B cell (primary cell): Measurements from ENCODE around the gene PTCHD4. TPM values are rescaled to one million over a fixed set of nuclear protein-coding genes. Genes with fewer than 3 reads are reported as not detected.

Source experiments
- ATAC-seq: fragments of 200-7000 bp; cut with Tn5 transposase; one replicate; pipeline ENCODE4 v1.10.0; 2021; ENCODE audit warnings: low read depth, mild to moderate bottlenecking, moderate number of reproducible peaks, moderate library complexity
- CTCF ChIA-PET: fragments of 350-600 bp; sonication (Branson Sonifier 250); formaldehyde crosslinking; loops from one replicate; lab custom pipeline; 2021; ENCODE audit warnings: antibody characterized with exemption, inconsistent platforms; lab: Charles Lee
- POLR2A ChIA-PET: fragments of 350-600 bp; sonication (Branson Sonifier 250); formaldehyde crosslinking; loops from one replicate; lab custom pipeline; 2021; ENCODE audit warnings: antibody characterized with exemption; lab: Charles Lee
- DNase-seq: peaks from one replicate; pipeline ENCODE4 v3.0.0; 2013
- H2AFZ ChIP-seq: 2 replicates; pipeline ENCODE4 v1.6.1; 2012; ENCODE audit warnings: mild to moderate bottlenecking, low read depth, low read length; ENCODE audit not compliant: insufficient read depth, poor library complexity, severe bottlenecking
- H3K27ac ChIP-seq, 2 donors: 1 replicate in 1 of 2; 2 replicates in 1 of 2; pipeline ENCODE4 v1.5.1; 2012 to 2013; ENCODE audit warnings: low read length in 2 of 2, mild to moderate bottlenecking in 2 of 2, moderate library complexity in 1 of 2
- H3K27me3 ChIP-seq, 4 experiments: fragments of 200-600 bp in 1 of 4; sonication (generic) in 1 of 4; replicated peaks in 1 of 4; 1 replicate in 2 of 4; 2 replicates in 2 of 4; pipeline versions ENCODE4 v1.6.1 to v1.7.0; 2013 to 2016; ENCODE audit warnings: low read length in 3 of 4, mild to moderate bottlenecking in 2 of 4, mixed read lengths in 1 of 4, moderate library complexity in 1 of 4; ENCODE audit not compliant: insufficient read depth in 4 of 4, control insufficient read depth in 3 of 4; ENCODE audit errors: control extremely low read depth in 1 of 4
- H3K36me3 ChIP-seq, 2 experiments: replicated peaks in 1 of 2; 1 replicate in 1 of 2; 2 replicates in 1 of 2; pipeline versions ENCODE4 v1.6.1 to v1.7.1; 2013; ENCODE audit warnings: low read length in 1 of 2; ENCODE audit not compliant: insufficient read depth in 2 of 2, control insufficient read depth in 1 of 2; ENCODE audit errors: control extremely low read depth in 1 of 2, extremely low read depth in 1 of 2
- H3K4me1 ChIP-seq, 2 donors: fragments of 200-600 bp in 1 of 2; sonication (generic) in 1 of 2; 1 replicate in 1 of 2; 2 replicates in 1 of 2; pipeline versions ENCODE4 v1.5.1 to v1.6.1; 2013 to 2017; ENCODE audit warnings: low read length in 2 of 2; ENCODE audit not compliant: control insufficient read depth in 2 of 2, insufficient read depth in 2 of 2
- H3K4me2 ChIP-seq: replicated peaks from 2 replicates; pipeline ENCODE3; 2012; ENCODE audit warnings: mild to moderate bottlenecking, low read depth, low read length; ENCODE audit not compliant: poor library complexity, severe bottlenecking
- H3K4me3 ChIP-seq, 5 experiments: fragments of 200-600 bp in 1 of 5; sonication (generic) in 1 of 5; 1 replicate in 3 of 5; 2 replicates in 2 of 5; pipeline versions ENCODE4 v1.5.1 to v1.7.0; 2011 to 2016; ENCODE audit warnings: low read length in 4 of 5, mild to moderate bottlenecking in 4 of 5, low read depth in 2 of 5, control low read depth in 1 of 5, moderate library complexity in 1 of 5; ENCODE audit not compliant: insufficient read depth in 1 of 5; ENCODE audit errors: control extremely low read depth in 1 of 5, extremely low read depth in 1 of 5
- H3K79me2 ChIP-seq: fragments of 200-600 bp; sonication (generic); one replicate; pipeline ENCODE4 v1.6.0; 2016; ENCODE audit warnings: low read length; ENCODE audit not compliant: control insufficient read depth, insufficient read depth
- H3K9ac ChIP-seq: fragments of 200-600 bp; sonication (generic); 2 replicates; pipeline ENCODE4 v1.6.1; 2017; ENCODE audit warnings: mild to moderate bottlenecking, low read length, moderate library complexity
- H3K9me3 ChIP-seq, 3 donors: one replicate each; pipeline versions ENCODE4 v1.6.1 to v1.7.1; 2013; ENCODE audit warnings: low read length in 2 of 3; ENCODE audit not compliant: control insufficient read depth in 2 of 3, insufficient read depth in 1 of 3; ENCODE audit errors: control extremely low read depth in 1 of 3
- H4K20me1 ChIP-seq: 2 replicates; pipeline ENCODE4 v1.6.0; 2012; ENCODE audit warnings: mild to moderate bottlenecking, low read length; ENCODE audit not compliant: insufficient read depth, control insufficient read depth, poor library complexity, severe bottlenecking
- H3K27ac Mint-ChIP-seq: one replicate; pipeline ENCODE4 v1.8.0; 2021; ENCODE audit warnings: mixed read lengths
- H3K27me3 Mint-ChIP-seq: one replicate; pipeline ENCODE4 v1.8.0; 2021; ENCODE audit warnings: mixed read lengths
- H3K4me1 Mint-ChIP-seq: one replicate; pipeline ENCODE4 v1.8.0; 2021; ENCODE audit warnings: mixed read lengths
- H3K4me3 Mint-ChIP-seq: one replicate; pipeline ENCODE4 v1.8.0; 2021; ENCODE audit warnings: mixed read lengths
- H3K9me3 Mint-ChIP-seq: one replicate; pipeline ENCODE4 v1.8.0; 2022; ENCODE audit warnings: mixed read lengths; ENCODE audit not compliant: insufficient read depth
- EZH2 ChIP-seq: IDR thresholded peaks from 2 replicates; pipeline ENCODE4 v1.6.1; 2012; ENCODE audit warnings: borderline replicate concordance, low read depth, mild to moderate bottlenecking, moderate library complexity, low read length; ENCODE audit not compliant: insufficient read depth, poor library complexity, severe bottlenecking
- WGBS: methylation state at CpG from one replicate; pipeline ENCODE4 v1.1.5; 2013; ENCODE audit warnings: missing lambda C conversion rate; ENCODE audit not compliant: insufficient coverage; 5-methylcytosine and 5-hydroxymethylcytosine counted together
- intact Hi-C: fragments of 100-400 bp; cut with micrococcal nuclease; formaldehyde crosslinking; loops from one replicate; pipeline ENCODE4 v1.10.0; 2022
- polyA plus RNA-seq: library from polyadenylated mRNA; depleted of rRNA; stranded (reverse); fragments of >200 nt; gene quantifications from 2 replicates; pipeline ENCODE4 v1.2.3, GENCODE V29; 2012
- total RNA-seq, 2 donors: library from RNA; stranded (reverse); fragments of 120-200 nt in 1 of 2; gene quantifications; 1 replicate in 1 of 2; 2 replicates in 1 of 2; pipeline versions ENCODE4 v1.2.3 to v1.2.4, GENCODE V29; 2013 to 2022
- TF ChIP-seq, protein P1 (sequence below): fragments of 200-600 bp; IDR thresholded peaks from one replicate; pipeline ENCODE4 v1.8.0; 2022; ENCODE audit warnings: antibody characterized with exemption, mild to moderate bottlenecking

The PTCHD4 gene
- total and polyA plus RNA-seq, 2 donors (not counting 1 experiment from before 2014, with no cell fraction given), result not detected

GRCh38 chr6:48087448-48087847, 23.5 kb downstream of the PTCHD4 start:
- Histone ChIP-seq H3K9me3 (peaks cover 0 to 4% (median 0%) of the 10 kb centered on the region in 3 donors), H3K4me3 (no peak overlapping the region), H3K36me3 (no peaks in the 10 kb centered on the region), H3K9ac (no peak overlapping the region), H3K79me2 (no peaks in the 10 kb centered on the region), H3K27me3 (no peaks in the 10 kb centered on the region), H4K20me1 (no peaks in the 10 kb centered on the region), H3K27ac (no peak overlapping the region), H3K4me2 (no peak overlapping the region), H3K4me1 (no peaks in the 10 kb centered on the region), H2AFZ (no peak overlapping the region)
- Mint-ChIP-seq H3K4me1 (no peaks in the 10 kb centered on the region), H3K27me3 (no peaks in the 10 kb centered on the region), H3K9me3 (no peaks in the 10 kb centered on the region), H3K4me3 (no peak overlapping the region), H3K27ac (no peak overlapping the region)
- no peak for DNase-seq
- no peak for ATAC-seq
- intact Hi-C loops, result no loop called here
- POLR2A ChIA-PET, result no interaction called here
- TF ChIP-seq, protein P1, sequence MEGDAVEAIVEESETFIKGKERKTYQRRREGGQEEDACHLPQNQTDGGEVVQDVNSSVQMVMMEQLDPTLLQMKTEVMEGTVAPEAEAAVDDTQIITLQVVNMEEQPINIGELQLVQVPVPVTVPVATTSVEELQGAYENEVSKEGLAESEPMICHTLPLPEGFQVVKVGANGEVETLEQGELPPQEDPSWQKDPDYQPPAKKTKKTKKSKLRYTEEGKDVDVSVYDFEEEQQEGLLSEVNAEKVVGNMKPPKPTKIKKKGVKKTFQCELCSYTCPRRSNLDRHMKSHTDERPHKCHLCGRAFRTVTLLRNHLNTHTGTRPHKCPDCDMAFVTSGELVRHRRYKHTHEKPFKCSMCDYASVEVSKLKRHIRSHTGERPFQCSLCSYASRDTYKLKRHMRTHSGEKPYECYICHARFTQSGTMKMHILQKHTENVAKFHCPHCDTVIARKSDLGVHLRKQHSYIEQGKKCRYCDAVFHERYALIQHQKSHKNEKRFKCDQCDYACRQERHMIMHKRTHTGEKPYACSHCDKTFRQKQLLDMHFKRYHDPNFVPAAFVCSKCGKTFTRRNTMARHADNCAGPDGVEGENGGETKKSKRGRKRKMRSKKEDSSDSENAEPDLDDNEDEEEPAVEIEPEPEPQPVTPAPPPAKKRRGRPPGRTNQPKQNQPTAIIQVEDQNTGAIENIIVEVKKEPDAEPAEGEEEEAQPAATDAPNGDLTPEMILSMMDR, result no peak
- TF ChIP-seq EZH2, result no peak
- no CpG with 5 or more reads among the region's 1 CpG for WGBS
- CTCF ChIA-PET, result no interaction called here

GRCh38 chr6:48086187-48086586, 24.8 kb downstream of the PTCHD4 start:
- Histone ChIP-seq H3K79me2 (no peaks in the 10 kb centered on the region), H3K4me2 (no peak overlapping the region), H2AFZ (no peak overlapping the region), H3K9ac (no peak overlapping the region), H3K4me1 (no peaks in the 10 kb centered on the region), H3K4me3 (no peak overlapping the region), H4K20me1 (no peaks in the 10 kb centered on the region), H3K9me3 (peaks cover 0 to 4% (median 0%) of the 10 kb centered on the region in 3 donors), H3K36me3 (no peaks in the 10 kb centered on the region), H3K27me3 (no peaks in the 10 kb centered on the region), H3K27ac (no peak overlapping the region)
- no peak for TF ChIP-seq EZH2
- TF ChIP-seq, protein P1, result no peak
- CTCF ChIA-PET, result no interaction called here
- Mint-ChIP-seq H3K27ac (no peak overlapping the region), H3K4me3 (no peak overlapping the region), H3K9me3 (no peaks in the 10 kb centered on the region), H3K4me1 (no peaks in the 10 kb centered on the region), H3K27me3 (no peaks in the 10 kb centered on the region)
- WGBS, result no CpG with 5 or more reads among the region's 1 CpG
- no peak for ATAC-seq
- intact Hi-C loops, result no loop called here
- DNase-seq, result no peak
- POLR2A ChIA-PET, result no interaction called here
